A673 (cell line): ENCODE measurements around the gene IQCC. TPM values are rescaled to one million over a fixed set of nuclear protein-coding genes. Genes with fewer than 3 reads are reported as not detected.

ENCODE experiments used
- Bru-seq: library from RNA; stranded (reverse); fragments of 400-500 nt; gene quantifications from one replicate; lab custom pipeline; 2021; lab: Mats Ljungman, UMichigan
- BruChase-seq, 2 experiments: library from RNA; stranded (reverse); fragments of 400-500 nt; gene quantifications; one replicate each; lab custom pipeline; 2021; lab: Mats Ljungman, UMichigan
- BruUV-seq: library from RNA; stranded (reverse); fragments of 400-500 nt; replicated peaks from 2 replicates; lab custom pipeline; 2021; lab: Mats Ljungman, UMichigan
- CTCF ChIA-PET: fragments of 300-600 bp; sonication (Branson Sonifier 250); formaldehyde crosslinking; loops from one replicate; lab custom pipeline; 2022; ENCODE audit warnings: antibody characterized with exemption; lab: Charles Lee
- POLR2A ChIA-PET: fragments of 300-600 bp; sonication (Branson Sonifier 250); formaldehyde crosslinking; loops from one replicate; lab custom pipeline; 2022; ENCODE audit warnings: antibody characterized with exemption; ENCODE audit not compliant: low non-redundant PET; lab: Charles Lee
- DNase-seq: peaks from one replicate; pipeline ENCODE4 v3.0.0-alpha.2; 2015; ENCODE audit warnings: low spot score
- H3K27ac ChIP-seq: fragments of 200-600 bp; sonication (generic); 2 replicates; pipeline ENCODE4 v1.5.1; 2016; ENCODE audit warnings: mixed run types, low read depth, mild to moderate bottlenecking, mixed read lengths, antibody characterized with exemption, low read length; ENCODE audit not compliant: poor library complexity, severe bottlenecking
- H3K27me3 ChIP-seq: fragments of 200-600 bp; sonication (generic); replicated peaks from 2 replicates; pipeline ENCODE4 v1.6.1; 2017; ENCODE audit warnings: mixed run types, low read depth, mild to moderate bottlenecking, mixed read lengths, antibody characterized with exemption, low read length; ENCODE audit not compliant: insufficient read depth, poor library complexity
- H3K36me3 ChIP-seq: fragments of 200-600 bp; sonication (generic); 2 replicates; pipeline ENCODE4 v1.6.1; 2016; ENCODE audit warnings: mixed run types, mild to moderate bottlenecking, mixed read lengths, antibody characterized with exemption, low read length; ENCODE audit not compliant: insufficient read depth, poor library complexity, severe bottlenecking
- H3K4me1 ChIP-seq: fragments of 200-600 bp; sonication (generic); 2 replicates; pipeline ENCODE4 v1.6.1; 2017; ENCODE audit warnings: mixed run types, mild to moderate bottlenecking, mixed read lengths, antibody characterized with exemption, low read length; ENCODE audit not compliant: insufficient read depth, poor library complexity, severe bottlenecking
- H3K4me3 ChIP-seq: fragments of 200-600 bp; sonication (generic); 2 replicates; pipeline ENCODE4 v1.5.1; 2016; ENCODE audit warnings: low read depth, mixed run types, mild to moderate bottlenecking, mixed read lengths, low read length; ENCODE audit not compliant: poor library complexity, severe bottlenecking
- H3K9me3 ChIP-seq: fragments of 200-600 bp; sonication (generic); 2 replicates; pipeline ENCODE4 v1.6.1; 2016; ENCODE audit warnings: mixed run types, low read depth, mild to moderate bottlenecking, mixed read lengths, antibody characterized with exemption, low read length; ENCODE audit not compliant: poor library complexity, severe bottlenecking
- CTCF ChIP-seq: fragments of 300-800, 200-600 bp; sonication (generic); conservative IDR thresholded peaks from 2 replicates; pipeline ENCODE4 v1.5.1; 2017; ENCODE audit warnings: low read depth, mild to moderate bottlenecking, antibody characterized with exemption, low read length, moderate library complexity, mixed read lengths
- EZH2 ChIP-seq: fragments of 200-600 bp; sonication (generic); IDR thresholded peaks from 2 replicates; pipeline ENCODE4 v1.6.1; 2017; ENCODE audit warnings: borderline replicate concordance, low read depth, mild to moderate bottlenecking, mixed read lengths, antibody characterized with exemption, low read length; ENCODE audit not compliant: poor library complexity, severe bottlenecking
- intact Hi-C: fragments of 100-400 bp; cut with micrococcal nuclease; formaldehyde crosslinking; loops from one replicate; pipeline ENCODE4 v1.10.0; 2022; ENCODE audit not compliant: unreplicated experiment
- long read RNA-seq: library from polyadenylated mRNA; stranded (forward); transcript quantifications from one replicate; pipeline ENCODE4 v2.0.0, GENCODE V29; 2022
- total RNA-seq: library from RNA; stranded (reverse); gene quantifications from 2 replicates; pipeline ENCODE4 v1.2.3, GENCODE V29; 2021

IQCC gene
- 7.2 and 7.9 TPM in 2 replicates for total RNA-seq
- Bru-seq, nascent RNA, result percentile 63 among the genes with signal in this experiment
- percentile 66 among the genes with signal in this experiment for BruChase-seq, experiment 1, labeled RNA remaining after a 2-hour chase
- percentile 62 among the genes with signal in this experiment for BruChase-seq, experiment 2, labeled RNA remaining after a 6-hour chase
- long read RNA-seq, transcript IQCC-201 (5 exons, 2,027 nt), result major isoform, 9 of 20 reads
- long read RNA-seq, partial matches to known transcripts, result 3 of 20 reads
- long read RNA-seq, other reads (novel, unspliced or antisense), result 7 of 20 reads

- H3K9me3 ChIP-seq, result no peaks in the 10 kb centered on the region
- BruUV-seq, result TSS peak; percentile 78
- DNase-seq, result peak; percentile 92
- intact Hi-C loops, result no loop called here
- peaks cover 7% of the 10 kb centered on the region for H3K4me1 ChIP-seq
- H3K4me3 ChIP-seq, result peak within 1 kb of the TSS; percentile 80
- TF ChIP-seq CTCF (no peak), EZH2 (no peak)
- ChIA-PET CTCF (interaction anchor here (0.5 kb wide), 1 partner anchor 315 kb away, joined by 4 read pairs; no protein-coding TSS in a partner anchor), POLR2A (no interaction called here)
- H3K27me3 ChIP-seq, result no peaks in the 10 kb centered on the region
- H3K36me3 ChIP-seq, result peaks cover 7% of the 10 kb centered on the region
- peak within 1 kb of the TSS; percentile 87 for H3K27ac ChIP-seq
Observed at GRCh38 chr1:32205401-32206370, at the start of gene IQCC. TSS of gene IQCC (plus strand) at chr1:32205671. CDS start at chr1:32205682, 11 bp downstream.

- intact Hi-C loops, result no loop called here
- H3K36me3 ChIP-seq, result peaks cover 72% of the 10 kb centered on the region
- POLR2A ChIA-PET, result no interaction called here
Observed at GRCh38 chr1:32159189-32159588, 46.3 kb upstream of the IQCC start.

More at GRCh38 chr1:32159189-32159588, 46.3 kb upstream of the IQCC start:
- no TSS peak for BruUV-seq
- Histone ChIP-seq H3K9me3 (no peaks in the 10 kb centered on the region), H3K4me3 (no peak overlapping the region), H3K27me3 (no peaks in the 10 kb centered on the region), H3K4me1 (no peaks in the 10 kb centered on the region), H3K27ac (no peak overlapping the region)
- TF ChIP-seq CTCF (no peak), EZH2 (no peak)
- DNase-seq, result no peak
- CTCF ChIA-PET, result no interaction called here
